SK-N-SH (cell line): ENCODE results near the gene AGFG1.

Experiments
- CHD2 ChIP-seq: fragments of 150-350 bp; IDR thresholded peaks from 2 replicates; pipeline ENCODE4 v1.6.1; 2018; ENCODE audit warnings: low read length; ENCODE audit not compliant: partially characterized antibody
- CTCF ChIP-seq: fragments of 200-600 bp; sonication (generic); IDR thresholded peaks from 2 replicates; pipeline ENCODE4 v1.6.1; 2017; ENCODE audit warnings: antibody characterized with exemption, mild to moderate bottlenecking, moderate library complexity
- FOXM1 ChIP-seq: IDR thresholded peaks from 2 replicates; pipeline ENCODE4 v1.4.0; 2012; ENCODE audit warnings: low read depth, mild to moderate bottlenecking
- MXI1 ChIP-seq: IDR thresholded peaks from 2 replicates; pipeline ENCODE4 v1.6.1; 2012; ENCODE audit warnings: mild to moderate bottlenecking, low read depth, low read length, improper control_type of control experiment
- NFIC ChIP-seq: IDR thresholded peaks from 2 replicates; pipeline ENCODE4 v1.4.0; 2012; ENCODE audit warnings: borderline replicate concordance
- NRF1 ChIP-seq: IDR thresholded peaks from 2 replicates; pipeline ENCODE4 v1.6.1; 2012; ENCODE audit warnings: low read depth, mild to moderate bottlenecking, low read length
- POLR2AphosphoS5 ChIP-seq: IDR thresholded peaks from 2 replicates; pipeline ENCODE4 v1.6.1; 2012; ENCODE audit warnings: low read depth, low read length
- SIN3A ChIP-seq: IDR thresholded peaks from 2 replicates; pipeline ENCODE4 v1.6.1; 2012; ENCODE audit warnings: low read depth, mild to moderate bottlenecking, low read length, moderate library complexity, borderline replicate concordance
- USF2 ChIP-seq: fragments of 150-350 bp; IDR thresholded peaks from 2 replicates; pipeline ENCODE4 v1.6.1; 2017; ENCODE audit warnings: antibody characterized with exemption, low read length, low read depth, borderline replicate concordance

- TF ChIP-seq CTCF, result no peak
- no peak for TF ChIP-seq SIN3A
- no peak for TF ChIP-seq POLR2AphosphoS5
- TF ChIP-seq MXI1, result no peak
- TF ChIP-seq USF2, result no peak
- no peak for TF ChIP-seq FOXM1
- no peak for TF ChIP-seq NFIC
- TF ChIP-seq CHD2, result no peak
- no peak for TF ChIP-seq NRF1
Observed at GRCh38 chr2:227595797-227596196, 123.8 kb downstream of the AGFG1 start.
